K562 (cell line): ENCODE results near the gene PATL1. TPM values are rescaled to one million over a fixed set of nuclear protein-coding genes. Genes with fewer than 3 reads are reported as not detected.

Experiments
- CBFA2T2 ChIP-seq: fragments of 450-650 bp; conservative IDR thresholded peaks from 2 replicates; pipeline ENCODE4 v1.6.1; 2017; ENCODE audit warnings: mild to moderate bottlenecking
- CHD1 ChIP-seq: fragments of 200-600 bp; sonication (generic); IDR thresholded peaks from one replicate; pipeline ENCODE4 v1.6.1; 2012; ENCODE audit warnings: mild to moderate bottlenecking, moderate library complexity, low read length, inconsistent platforms
- ELK1 ChIP-seq: sonication (generic); formaldehyde crosslinking; IDR thresholded peaks from 2 replicates; pipeline ENCODE4 v1.8.1; 2022; ENCODE audit warnings: missing genetic modification reagents
- GATAD2A ChIP-seq: fragments of 450-650 bp; IDR thresholded peaks from 2 replicates; pipeline ENCODE4 v1.6.1; 2017
- GATAD2B ChIP-seq: fragments of 450-650 bp; IDR thresholded peaks from 2 replicates; pipeline ENCODE4 v1.6.1; 2017; ENCODE audit warnings: mild to moderate bottlenecking, borderline replicate concordance
- MBD2 ChIP-seq: sonication (generic); IDR thresholded peaks from 2 replicates; pipeline ENCODE4 v1.6.1; 2016; ENCODE audit warnings: low read depth, borderline replicate concordance
- NR2C2 ChIP-seq, 2 experiments: fragments of 200-800 bp in 1 of 2; sonication (Bioruptor generic) in 1 of 2; sonication (generic) in 1 of 2; formaldehyde crosslinking in 1 of 2; IDR thresholded peaks; 2 replicates each; pipeline versions ENCODE4 v1.6.1 to v1.8.0; 2016 to 2022; ENCODE audit warnings: mild to moderate bottlenecking in 1 of 2, missing compliant biosample characterization in 1 of 2, missing genetic modification characterization in 1 of 2, missing genetic modification reagents in 1 of 2
- NR4A1 ChIP-seq, 2 experiments: fragments of 250-450 bp in 1 of 2; fragments of 450-650 bp in 1 of 2; sonication (Bioruptor Pico) in 1 of 2; IDR thresholded peaks; 2 replicates each; pipeline versions ENCODE4 v1.4.0 to v1.6.1; 2016 to 2020; ENCODE audit warnings: mild to moderate bottlenecking in 2 of 2, missing compliant biosample characterization in 1 of 2, missing genetic modification characterization in 1 of 2, moderate library complexity in 1 of 2
- PPARD ChIP-seq: fragments of 250-450 bp; sonication (Bioruptor Pico); IDR thresholded peaks from 2 replicates; pipeline ENCODE4 v1.8.0; 2022; ENCODE audit warnings: inconsistent platforms, mild to moderate bottlenecking, moderate library complexity
- RBM25 ChIP-seq: fragments of 200-400 bp; formaldehyde crosslinking; IDR thresholded peaks from 2 replicates; pipeline ENCODE4 v1.6.1; 2018; ENCODE audit warnings: low read length, low read depth, moderate library complexity; ENCODE audit not compliant: severe bottlenecking
- SMARCA4 ChIP-seq: fragments of 450-650 bp; IDR thresholded peaks from 2 replicates; pipeline ENCODE4 v1.6.1; 2016
- SMARCE1 ChIP-seq: fragments of 450-650 bp; IDR thresholded peaks from 2 replicates; pipeline ENCODE4 v1.7.1; 2016; ENCODE audit warnings: mild to moderate bottlenecking
- ZBTB11 ChIP-seq, 3 experiments: fragments of 200-800 bp in 1 of 3; fragments of 250-450 bp in 1 of 3; fragments of 450-650 bp in 1 of 3; sonication (Bioruptor Pico) in 1 of 3; sonication (Bioruptor generic) in 1 of 3; formaldehyde crosslinking in 1 of 3; IDR thresholded peaks; 2 replicates each; pipeline versions ENCODE4 v1.6.1 to v1.8.0; 2016 to 2022; ENCODE audit warnings: mild to moderate bottlenecking in 2 of 3, missing genetic modification characterization in 2 of 3, missing compliant biosample characterization in 1 of 3, moderate library complexity in 1 of 3
- ZNF263 ChIP-seq: sonication (generic); formaldehyde crosslinking; IDR thresholded peaks from 2 replicates; pipeline ENCODE4 v1.8.0; 2022; ENCODE audit warnings: mild to moderate bottlenecking, missing genetic modification reagents, borderline replicate concordance
- ZNF609 ChIP-seq: sonication (generic); formaldehyde crosslinking; IDR thresholded peaks from 2 replicates; pipeline ENCODE4 v1.8.1; 2023; ENCODE audit warnings: missing genetic modification reagents, mild to moderate bottlenecking, borderline replicate concordance
- polyA plus RNA-seq, 8 experiments: library from polyadenylated mRNA; depleted of rRNA in 4 of 8; stranded (reverse) in 5 of 8; unstranded in 3 of 8; fragments of >200 nt; fragmentation: Nextera tagmentation in 2 of 8; fragmentation: Illumina TruSeq in 1 of 8; extraction: Ambion mirVana in 2 of 8; extraction: Trizol in 1 of 8; gene quantifications; 2 replicates each; pipeline versions ENCODE4 v1.2.1 to v1.2.3, GENCODE V29; 2011 to 2014; ENCODE audit warnings: inconsistent platforms in 1 of 8, missing spikeins in 1 of 8
- total RNA-seq, 7 experiments: library from RNA; depleted of rRNA in 6 of 7; stranded (reverse); fragments of >200 nt in 6 of 7; fragmentation: Illumina TruSeq in 2 of 7; extraction: Trizol in 2 of 7; gene quantifications; 2 replicates each; pipeline versions ENCODE4 v1.2.1 to v1.2.3, GENCODE V29; 2011 to 2021; ENCODE audit warnings: low replicate concordance in 1 of 7

Gene PATL1
- total and polyA plus RNA-seq, 9 of the 15 experiments (the other 6 are each of a cell fraction or from before 2014, with no cell fraction given) = 3.2 to 48.0 (median 16.4) TPM

DNA sequence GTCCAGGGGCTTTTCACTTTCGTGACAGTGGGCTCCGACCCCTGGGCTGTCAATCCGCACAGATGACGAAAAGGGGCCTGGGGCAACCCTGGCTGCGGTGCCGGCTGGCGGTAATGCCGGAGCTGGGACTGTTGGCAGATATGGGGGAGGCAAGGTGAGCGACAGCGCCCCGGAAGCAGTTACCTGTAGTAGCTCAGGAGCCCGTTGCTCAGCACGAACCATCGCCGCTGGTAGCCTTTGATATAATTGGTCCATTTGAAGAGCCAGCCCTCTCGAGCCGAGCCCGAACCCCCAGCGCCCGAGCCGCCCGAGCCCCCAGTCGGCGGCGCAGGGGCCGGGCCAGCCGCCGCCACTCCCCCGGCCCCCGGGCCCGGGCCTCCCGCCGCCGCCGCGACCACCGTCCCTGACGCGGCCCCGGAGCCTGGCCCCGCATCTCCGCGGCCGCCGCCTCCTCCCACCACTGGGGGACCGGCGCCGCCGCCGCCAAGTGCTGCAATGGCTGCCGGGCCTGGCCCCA is 53.7 kb downstream of the PATL1 start (continued):
- no peak for TF ChIP-seq ZNF609 (CRISPR knock-in tag)
- no peak for TF ChIP-seq SMARCA4
- TF ChIP-seq MBD2 = no peak
- no peak for TF ChIP-seq CBFA2T2
- TF ChIP-seq SMARCE1 = no peak
- no peak for TF ChIP-seq ZNF263 (CRISPR knock-in tag)
- TF ChIP-seq RBM25 = no peak
- TF ChIP-seq NR4A1 (CRISPR knock-in tag; IDR thresholded peaks at IDR 0.05) = no peak
- no peak for TF ChIP-seq NR4A1 (tag; IDR thresholded peaks at IDR 0.05)
- no peak for TF ChIP-seq ZBTB11 (CRISPR knock-in tag; IDR thresholded peaks at IDR 0.05)
- peak; percentile 72 for TF ChIP-seq NR2C2 (CRISPR knock-in tag; IDR thresholded peaks at IDR 0.05)
- peak; percentile 97 for TF ChIP-seq NR2C2 (tag; IDR thresholded peaks at IDR 0.05)
- TF ChIP-seq PPARD = no peak
- peak; percentile 60; the same call in 1 of the 2 replicates for TF ChIP-seq GATAD2B
- no peak for TF ChIP-seq ELK1 (CRISPR knock-in tag)
- no peak for TF ChIP-seq GATAD2A
- peak; percentile 56 for TF ChIP-seq CHD1
